IMR-90 (cell line): ENCODE data around the gene LECT2.

Source experiments
- BHLHE40 ChIP-seq: fragments of 150-350 bp; IDR thresholded peaks from 2 replicates; pipeline ENCODE4 v1.6.1; 2016; ENCODE audit warnings: mild to moderate bottlenecking, low read depth, low read length
- CEBPB ChIP-seq: IDR thresholded peaks from 2 replicates; pipeline ENCODE4 v1.6.1; 2012; ENCODE audit warnings: low read depth, low read length, improper control_type of control experiment
- CTCF ChIP-seq: conservative IDR thresholded peaks from 2 replicates; pipeline ENCODE4 v1.5.1; 2012; ENCODE audit warnings: mild to moderate bottlenecking, low read depth, low read length, improper control_type of control experiment
- FOS ChIP-seq: fragments of 150-350 bp; IDR thresholded peaks from 2 replicates; pipeline ENCODE4 v1.6.1; 2016; ENCODE audit warnings: low read depth, low read length
- MAFK ChIP-seq: IDR thresholded peaks from 2 replicates; pipeline ENCODE4 v1.6.1; 2012; ENCODE audit warnings: low read depth, low read length, improper control_type of control experiment
- MAZ ChIP-seq: IDR thresholded peaks from 2 replicates; pipeline ENCODE4 v1.6.1; 2012; ENCODE audit warnings: low read depth, mild to moderate bottlenecking, low read length, improper control_type of control experiment, moderate library complexity, borderline replicate concordance
- MXI1 ChIP-seq: IDR thresholded peaks from 2 replicates; pipeline ENCODE4 v1.6.1; 2012; ENCODE audit warnings: low read depth, mild to moderate bottlenecking, low read length, moderate library complexity, borderline replicate concordance
- NFE2L2 ChIP-seq: fragments of 150-350 bp; IDR thresholded peaks from 2 replicates; pipeline ENCODE4 v1.6.1; 2016; ENCODE audit warnings: low read depth, mild to moderate bottlenecking, low read length
- POLR2A ChIP-seq: IDR thresholded peaks from 2 replicates; pipeline ENCODE4 v1.6.1; 2012; ENCODE audit warnings: mild to moderate bottlenecking, low read depth, low read length
- RAD21 ChIP-seq: IDR thresholded peaks from 2 replicates; pipeline ENCODE4 v1.6.1; 2012; ENCODE audit warnings: low read length, improper control_type of control experiment
- RCOR1 ChIP-seq: IDR thresholded peaks from 2 replicates; pipeline ENCODE4 v1.6.1; 2012; ENCODE audit warnings: mild to moderate bottlenecking, low read length, improper control_type of control experiment; ENCODE audit not compliant: insufficient replicate concordance
- RFX5 ChIP-seq: IDR thresholded peaks from 2 replicates; pipeline ENCODE4 v1.8.0; 2012; ENCODE audit warnings: low read depth, mild to moderate bottlenecking, low read length, moderate library complexity
- SMC3 ChIP-seq: fragments of 150-350 bp; IDR thresholded peaks from 2 replicates; pipeline ENCODE4 v1.6.1; 2016; ENCODE audit warnings: low read depth, mild to moderate bottlenecking, antibody characterized with exemption, low read length, moderate library complexity
- USF2 ChIP-seq: fragments of 150-350 bp; IDR thresholded peaks from 2 replicates; pipeline ENCODE4 v1.6.1; 2017; ENCODE audit warnings: mild to moderate bottlenecking, antibody characterized with exemption, low read length, low read depth

- TF ChIP-seq CTCF: no peak
- no peak for TF ChIP-seq FOS
- no peak for TF ChIP-seq RFX5
- no peak for TF ChIP-seq MXI1
- no peak for TF ChIP-seq MAFK
- no peak for TF ChIP-seq POLR2A
- TF ChIP-seq RAD21: no peak
- no peak for TF ChIP-seq USF2
- no peak for TF ChIP-seq BHLHE40
- no peak for TF ChIP-seq CEBPB
- no peak for TF ChIP-seq MAZ
- no peak for TF ChIP-seq NFE2L2
- TF ChIP-seq RCOR1: no peak
- no peak for TF ChIP-seq SMC3
These were observed 24.2 kb upstream of the LECT2 start for GRCh38 chr5:135978993-135979392.
